SK-N-SH treated with all-trans-retinoic acid at 6 μM for 48 hours (cell line): ENCODE results near the gene ADPGK.
"Not testable (repeated sequence)": the region's sequence is repeated elsewhere in the genome, so short reads cannot be mapped to it uniquely, and the experiment has no call there.

ENCODE experiments used
- ATAC-seq: fragments of 200-7000 bp; cut with Tn5 transposase; 3 replicates; pipeline ENCODE4 v1.9.1; 2020; ENCODE audit warnings: mild to moderate bottlenecking, moderate library complexity
- BACH2 ChIP-seq: fragments of 250-450 bp; sonication (Bioruptor Pico); IDR thresholded peaks from 2 replicates; pipeline ENCODE4 v1.9.0; 2021; ENCODE audit warnings: mild to moderate bottlenecking, borderline replicate concordance
- CSDC2 ChIP-seq: fragments of 250-450 bp; sonication (Bioruptor Pico); IDR thresholded peaks from 2 replicates; pipeline ENCODE4 v1.5.0; 2020; ENCODE audit warnings: mild to moderate bottlenecking, moderate library complexity
- ESRRG ChIP-seq: fragments of 250-450 bp; sonication (Bioruptor Pico); IDR thresholded peaks from 2 replicates; pipeline ENCODE4 v1.6.1; 2021; ENCODE audit warnings: mild to moderate bottlenecking
- GLIS3 ChIP-seq: fragments of 250-450 bp; sonication (Bioruptor Pico); IDR thresholded peaks from 2 replicates; pipeline ENCODE4 v1.5.0; 2020; ENCODE audit warnings: mild to moderate bottlenecking, moderate library complexity
- OSR1 ChIP-seq: fragments of 250-450 bp; sonication (Bioruptor Pico); IDR thresholded peaks from 2 replicates; pipeline ENCODE4 v1.8.0; 2022; ENCODE audit warnings: moderate library complexity, mild to moderate bottlenecking, inconsistent platforms
- PPARA ChIP-seq: fragments of 250-450 bp; sonication (Bioruptor Pico); IDR thresholded peaks from 2 replicates; pipeline ENCODE4 v1.5.0; 2020; ENCODE audit warnings: mild to moderate bottlenecking, borderline replicate concordance
- RARB ChIP-seq: fragments of 250-450 bp; sonication (Bioruptor Pico); IDR thresholded peaks from 2 replicates; pipeline ENCODE4 v1.8.0; 2021; ENCODE audit warnings: mild to moderate bottlenecking, moderate library complexity
- SNAI2 ChIP-seq: fragments of 250-450 bp; sonication (Bioruptor Pico); IDR thresholded peaks from 2 replicates; pipeline ENCODE4 v1.5.0; 2020; ENCODE audit warnings: mild to moderate bottlenecking, moderate library complexity
- TCF4 ChIP-seq: fragments of 250-450 bp; sonication (Bioruptor Pico); IDR thresholded peaks from 2 replicates; pipeline ENCODE4 v1.8.0; 2021; ENCODE audit warnings: mild to moderate bottlenecking, moderate library complexity, borderline replicate concordance
- TOX ChIP-seq: fragments of 250-450 bp; sonication (Bioruptor Pico); IDR thresholded peaks from 2 replicates; pipeline ENCODE4 v1.8.0; 2021; ENCODE audit warnings: mild to moderate bottlenecking, moderate library complexity, borderline replicate concordance
- ZC3H10 ChIP-seq: fragments of 250-450 bp; sonication (Bioruptor Pico); IDR thresholded peaks from 2 replicates; pipeline ENCODE4 v1.5.1; 2021; ENCODE audit warnings: mild to moderate bottlenecking, moderate library complexity
- ZFP3 ChIP-seq: fragments of 250-450 bp; sonication (Bioruptor Pico); IDR thresholded peaks from 2 replicates; pipeline ENCODE4 v1.5.0; 2020; ENCODE audit warnings: mild to moderate bottlenecking, moderate library complexity
- ZFP30 ChIP-seq: fragments of 450-650 bp; formaldehyde crosslinking; IDR thresholded peaks from 2 replicates; pipeline ENCODE4 v1.5.0; 2022; ENCODE audit warnings: mild to moderate bottlenecking, moderate library complexity
- ZNF565 ChIP-seq: fragments of 450-650 bp; formaldehyde crosslinking; conservative IDR thresholded peaks from 2 replicates; pipeline ENCODE4 v1.5.0; 2020; ENCODE audit warnings: low read depth, mild to moderate bottlenecking, moderate library complexity
- ZNF70 ChIP-seq: fragments of 450-650 bp; formaldehyde crosslinking; IDR thresholded peaks from 2 replicates; pipeline ENCODE4 v1.5.0; 2020; ENCODE audit warnings: mild to moderate bottlenecking, moderate library complexity
- ZNF8 ChIP-seq: fragments of 450-650 bp; formaldehyde crosslinking; IDR thresholded peaks from 2 replicates; pipeline ENCODE4 v1.5.0; 2020; ENCODE audit warnings: mild to moderate bottlenecking, moderate library complexity
- TF ChIP-seq, protein P1 (sequence below): fragments of 250-450 bp; sonication (Bioruptor Pico); IDR thresholded peaks from 2 replicates; pipeline ENCODE4 v1.5.0; 2020; ENCODE audit warnings: mild to moderate bottlenecking, moderate library complexity
- TF ChIP-seq, protein P2 (sequence below): fragments of 250-450 bp; sonication (Bioruptor Pico); IDR thresholded peaks from 2 replicates; pipeline ENCODE4 v1.5.1; 2020; ENCODE audit warnings: low read depth, mild to moderate bottlenecking, moderate library complexity
- TF ChIP-seq, protein P3 (sequence below): fragments of 250-450 bp; sonication (Bioruptor Pico); IDR thresholded peaks from 2 replicates; pipeline ENCODE4 v1.8.0; 2021; ENCODE audit warnings: low read depth, mild to moderate bottlenecking, moderate library complexity, borderline replicate concordance
- TF ChIP-seq, protein P4 (sequence below): fragments of 250-450 bp; sonication (Bioruptor Pico); IDR thresholded peaks from 2 replicates; pipeline ENCODE4 v1.8.0; 2020; ENCODE audit warnings: mild to moderate bottlenecking, moderate library complexity, borderline replicate concordance

ADPGK gene

DNA sequence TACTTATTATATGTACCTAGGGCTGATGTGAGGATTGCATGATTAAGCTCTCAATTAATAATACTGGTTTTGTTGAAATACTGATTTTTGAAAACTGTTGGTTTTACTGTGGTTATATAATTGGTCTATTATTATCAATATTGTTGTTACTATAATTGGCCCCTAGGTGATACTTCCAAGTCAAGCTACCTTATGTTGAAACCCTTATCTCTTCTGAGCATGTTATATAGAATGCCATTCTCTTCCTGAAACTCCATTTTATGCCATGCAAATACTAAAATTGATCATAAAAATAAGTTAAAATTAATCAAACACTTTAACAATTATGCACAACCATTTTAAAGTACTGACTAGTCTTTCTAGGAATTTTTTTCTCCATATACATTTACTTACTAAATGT lies 51.5 kb downstream of the ADPGK start (continued):
- TF ChIP-seq, protein P1, sequence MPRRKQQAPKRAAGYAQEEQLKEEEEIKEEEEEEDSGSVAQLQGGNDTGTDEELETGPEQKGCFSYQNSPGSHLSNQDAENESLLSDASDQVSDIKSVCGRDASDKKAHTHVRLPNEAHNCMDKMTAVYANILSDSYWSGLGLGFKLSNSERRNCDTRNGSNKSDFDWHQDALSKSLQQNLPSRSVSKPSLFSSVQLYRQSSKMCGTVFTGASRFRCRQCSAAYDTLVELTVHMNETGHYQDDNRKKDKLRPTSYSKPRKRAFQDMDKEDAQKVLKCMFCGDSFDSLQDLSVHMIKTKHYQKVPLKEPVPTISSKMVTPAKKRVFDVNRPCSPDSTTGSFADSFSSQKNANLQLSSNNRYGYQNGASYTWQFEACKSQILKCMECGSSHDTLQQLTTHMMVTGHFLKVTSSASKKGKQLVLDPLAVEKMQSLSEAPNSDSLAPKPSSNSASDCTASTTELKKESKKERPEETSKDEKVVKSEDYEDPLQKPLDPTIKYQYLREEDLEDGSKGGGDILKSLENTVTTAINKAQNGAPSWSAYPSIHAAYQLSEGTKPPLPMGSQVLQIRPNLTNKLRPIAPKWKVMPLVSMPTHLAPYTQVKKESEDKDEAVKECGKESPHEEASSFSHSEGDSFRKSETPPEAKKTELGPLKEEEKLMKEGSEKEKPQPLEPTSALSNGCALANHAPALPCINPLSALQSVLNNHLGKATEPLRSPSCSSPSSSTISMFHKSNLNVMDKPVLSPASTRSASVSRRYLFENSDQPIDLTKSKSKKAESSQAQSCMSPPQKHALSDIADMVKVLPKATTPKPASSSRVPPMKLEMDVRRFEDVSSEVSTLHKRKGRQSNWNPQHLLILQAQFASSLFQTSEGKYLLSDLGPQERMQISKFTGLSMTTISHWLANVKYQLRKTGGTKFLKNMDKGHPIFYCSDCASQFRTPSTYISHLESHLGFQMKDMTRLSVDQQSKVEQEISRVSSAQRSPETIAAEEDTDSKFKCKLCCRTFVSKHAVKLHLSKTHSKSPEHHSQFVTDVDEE (CRISPR knock-in tag): no peak
- TF ChIP-seq, protein P2, sequence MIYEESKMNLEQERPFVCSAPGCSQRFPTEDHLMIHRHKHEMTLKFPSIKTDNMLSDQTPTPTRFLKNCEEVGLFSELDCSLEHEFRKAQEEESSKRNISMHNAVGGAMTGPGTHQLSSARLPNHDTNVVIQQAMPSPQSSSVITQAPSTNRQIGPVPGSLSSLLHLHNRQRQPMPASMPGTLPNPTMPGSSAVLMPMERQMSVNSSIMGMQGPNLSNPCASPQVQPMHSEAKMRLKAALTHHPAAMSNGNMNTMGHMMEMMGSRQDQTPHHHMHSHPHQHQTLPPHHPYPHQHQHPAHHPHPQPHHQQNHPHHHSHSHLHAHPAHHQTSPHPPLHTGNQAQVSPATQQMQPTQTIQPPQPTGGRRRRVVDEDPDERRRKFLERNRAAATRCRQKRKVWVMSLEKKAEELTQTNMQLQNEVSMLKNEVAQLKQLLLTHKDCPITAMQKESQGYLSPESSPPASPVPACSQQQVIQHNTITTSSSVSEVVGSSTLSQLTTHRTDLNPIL: no peak
- TF ChIP-seq OSR1 (CRISPR knock-in tag) (no peak), TOX (no peak), ZFP3 (no peak), ZNF70 (CRISPR knock-in tag) (no peak), CSDC2 (CRISPR knock-in tag) (no peak), TCF4 (CRISPR knock-in tag) (no peak)

DNA sequence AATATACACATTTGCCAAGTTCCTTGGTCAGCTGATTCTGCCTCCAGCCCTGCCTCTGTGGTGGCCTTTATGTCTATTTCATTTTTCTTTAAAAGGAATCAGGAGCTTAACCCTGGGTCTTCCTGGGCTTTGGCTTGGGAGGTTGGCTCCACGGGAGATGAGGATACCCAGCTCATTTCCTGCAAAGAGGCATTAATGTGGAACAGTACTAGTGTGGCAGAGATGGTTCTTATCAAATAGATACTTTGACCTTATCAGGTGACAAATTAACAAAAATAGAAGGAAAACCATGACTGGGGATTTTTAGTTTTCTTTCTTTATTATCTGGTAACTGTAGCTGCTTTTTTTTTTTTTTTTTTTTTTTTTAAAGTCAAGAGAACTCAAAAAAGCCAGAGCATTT lies 54.7 kb downstream of the ADPGK start:
- TF ChIP-seq, protein P3, sequence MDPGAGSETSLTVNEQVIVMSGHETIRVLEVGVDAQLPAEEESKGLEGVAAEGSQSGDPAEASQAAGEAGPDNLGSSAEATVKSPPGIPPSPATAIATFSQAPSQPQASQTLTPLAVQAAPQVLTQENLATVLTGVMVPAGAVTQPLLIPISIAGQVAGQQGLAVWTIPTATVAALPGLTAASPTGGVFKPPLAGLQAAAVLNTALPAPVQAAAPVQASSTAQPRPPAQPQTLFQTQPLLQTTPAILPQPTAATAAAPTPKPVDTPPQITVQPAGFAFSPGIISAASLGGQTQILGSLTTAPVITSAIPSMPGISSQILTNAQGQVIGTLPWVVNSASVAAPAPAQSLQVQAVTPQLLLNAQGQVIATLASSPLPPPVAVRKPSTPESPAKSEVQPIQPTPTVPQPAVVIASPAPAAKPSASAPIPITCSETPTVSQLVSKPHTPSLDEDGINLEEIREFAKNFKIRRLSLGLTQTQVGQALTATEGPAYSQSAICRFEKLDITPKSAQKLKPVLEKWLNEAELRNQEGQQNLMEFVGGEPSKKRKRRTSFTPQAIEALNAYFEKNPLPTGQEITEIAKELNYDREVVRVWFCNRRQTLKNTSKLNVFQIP (CRISPR knock-in tag): no peak
- TF ChIP-seq ZFP3 (no peak), ZNF565 (CRISPR knock-in tag) (no peak), ESRRG (CRISPR knock-in tag) (no peak), OSR1 (CRISPR knock-in tag) (no peak), SNAI2 (CRISPR knock-in tag) (no peak), RARB (CRISPR knock-in tag) (no peak), TCF4 (CRISPR knock-in tag) (no peak), GLIS3 (no peak), ZFP30 (CRISPR knock-in tag) (no peak), CSDC2 (CRISPR knock-in tag) (no peak)
- TF ChIP-seq, protein P4, sequence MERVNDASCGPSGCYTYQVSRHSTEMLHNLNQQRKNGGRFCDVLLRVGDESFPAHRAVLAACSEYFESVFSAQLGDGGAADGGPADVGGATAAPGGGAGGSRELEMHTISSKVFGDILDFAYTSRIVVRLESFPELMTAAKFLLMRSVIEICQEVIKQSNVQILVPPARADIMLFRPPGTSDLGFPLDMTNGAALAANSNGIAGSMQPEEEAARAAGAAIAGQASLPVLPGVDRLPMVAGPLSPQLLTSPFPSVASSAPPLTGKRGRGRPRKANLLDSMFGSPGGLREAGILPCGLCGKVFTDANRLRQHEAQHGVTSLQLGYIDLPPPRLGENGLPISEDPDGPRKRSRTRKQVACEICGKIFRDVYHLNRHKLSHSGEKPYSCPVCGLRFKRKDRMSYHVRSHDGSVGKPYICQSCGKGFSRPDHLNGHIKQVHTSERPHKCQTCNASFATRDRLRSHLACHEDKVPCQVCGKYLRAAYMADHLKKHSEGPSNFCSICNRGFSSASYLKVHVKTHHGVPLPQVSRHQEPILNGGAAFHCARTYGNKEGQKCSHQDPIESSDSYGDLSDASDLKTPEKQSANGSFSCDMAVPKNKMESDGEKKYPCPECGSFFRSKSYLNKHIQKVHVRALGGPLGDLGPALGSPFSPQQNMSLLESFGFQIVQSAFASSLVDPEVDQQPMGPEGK (CRISPR knock-in tag): no peak
- TF ChIP-seq, protein P2: no peak
- ATAC-seq: no peak

DNA sequence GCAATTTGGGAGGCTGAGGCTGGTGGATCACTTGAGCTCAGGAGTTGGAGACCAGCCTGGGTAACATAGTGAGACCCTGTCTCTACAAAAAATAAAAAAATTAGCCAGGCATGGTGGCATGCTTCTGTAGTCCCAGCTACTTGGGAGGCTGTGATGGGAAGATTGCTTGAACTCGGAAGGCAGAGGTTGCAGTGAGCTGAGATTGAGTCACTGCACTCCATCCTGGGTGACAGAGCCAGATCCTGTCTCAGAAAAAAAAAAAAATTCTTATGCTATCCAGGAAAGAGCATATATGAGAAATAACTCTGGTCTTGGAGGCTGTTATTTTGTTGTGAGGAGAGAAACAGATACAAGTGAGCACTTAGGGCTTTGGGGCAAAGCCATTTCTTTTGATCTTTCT lies 55.3 kb downstream of the ADPGK start:
- not testable (repeated sequence) for ATAC-seq

DNA sequence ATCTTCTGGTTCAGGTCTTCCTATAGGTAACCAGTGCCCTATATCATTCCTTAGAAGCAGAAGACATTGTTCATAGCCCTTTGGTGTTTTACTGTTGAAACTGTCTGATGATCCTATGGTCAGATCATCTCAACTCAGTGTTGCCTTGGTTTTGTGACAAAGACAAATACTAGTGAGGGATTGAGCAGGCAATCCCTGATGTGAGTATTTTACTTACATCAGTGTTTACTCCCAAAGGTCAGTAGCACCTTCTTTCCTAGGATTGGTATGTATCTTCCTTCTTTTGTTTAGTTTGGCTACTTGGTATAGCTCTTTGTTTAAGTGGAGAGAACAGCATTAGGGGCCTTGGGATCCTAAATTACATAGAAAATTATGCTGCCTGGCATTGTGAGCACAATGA lies 56.4 kb downstream of the ADPGK start:
- no peak for ATAC-seq
- TF ChIP-seq PPARA (CRISPR knock-in tag) (no peak), ZNF70 (CRISPR knock-in tag) (no peak), TCF4 (CRISPR knock-in tag) (no peak), CSDC2 (CRISPR knock-in tag) (no peak), ZC3H10 (no peak), SNAI2 (CRISPR knock-in tag) (no peak), ZFP3 (no peak), TOX (no peak), BACH2 (no peak), ZFP30 (CRISPR knock-in tag) (no peak), RARB (CRISPR knock-in tag) (no peak), ZNF565 (CRISPR knock-in tag) (no peak), ZNF8 (CRISPR knock-in tag) (no peak)
- TF ChIP-seq, protein P2: no peak
- TF ChIP-seq, protein P3 (CRISPR knock-in tag): no peak
- TF ChIP-seq, protein P4 (CRISPR knock-in tag): no peak

DNA sequence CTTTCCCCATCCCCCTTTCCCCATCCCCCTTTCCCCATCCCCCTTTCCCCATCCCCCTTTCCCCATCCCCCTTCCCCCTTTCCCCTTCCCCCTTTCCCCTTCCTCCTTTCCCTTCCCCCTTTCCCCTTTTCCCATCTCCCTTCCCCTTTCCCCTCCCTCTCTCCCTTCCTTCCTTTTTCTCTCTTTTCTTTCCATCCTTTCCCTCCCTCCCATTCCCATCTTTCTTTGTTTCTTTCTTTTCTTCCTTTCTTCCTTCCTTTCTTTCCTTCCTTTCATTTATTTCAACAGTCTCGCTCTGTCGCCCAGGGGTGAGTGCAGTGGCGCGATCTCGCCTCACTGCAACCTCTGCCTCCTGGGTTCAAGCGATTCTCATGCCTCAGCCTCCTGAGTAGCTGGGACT lies 57.7 kb downstream of the ADPGK start:
- not testable (repeated sequence) for ATAC-seq
